Omental fat pad (tissue), 4 donors: ENCODE measurements around the gene RHBDF2. TPM values are rescaled to one million over a fixed set of nuclear protein-coding genes. Genes with fewer than 3 reads are reported as not detected.
"Not testable (repeated sequence)": the region's sequence is repeated elsewhere in the genome, so short reads cannot be mapped to it uniquely, and the experiment has no call there.

Experiments
- ATAC-seq: fragments of 150-250 bp; one replicate; pipeline ENCODE4 v1.9.1; 2016; ENCODE audit warnings: mild to moderate bottlenecking, moderate library complexity; ENCODE audit not compliant: low FRiP score
- DNase-seq: peaks from one replicate; pipeline ENCODE4 v3.0.0-alpha.2; 2019; ENCODE audit warnings: low spot score
- total RNA-seq, 4 donors: library from RNA; depleted of rRNA; stranded (reverse); fragments of >200 nt; gene quantifications; one replicate each; pipeline ENCODE4 v1.1.0, GENCODE V29; 2016
- TF ChIP-seq, protein P1 (sequence below), 3 donors: fragments of 450-650 bp; IDR thresholded peaks; one replicate each; pipeline ENCODE4 v1.5.1; 2016 to 2017; ENCODE audit warnings: antibody characterized with exemption in 3 of 3, mild to moderate bottlenecking in 3 of 3, moderate library complexity in 2 of 3

Gene RHBDF2
- total RNA-seq, 4 donors from 2014 or later: 29.9 to 77.9 (median 56.7) TPM

GRCh38 chr17:76537578-76538280 lies 36.5 kb upstream of the RHBDF2 start, which contains the start of gene CYGB:
CYGB (minus strand) TSS chr17:76537709; CDS start chr17:76537542, 167 bp downstream.
- DNase-seq (no peak), ATAC-seq (no peak)

DNA sequence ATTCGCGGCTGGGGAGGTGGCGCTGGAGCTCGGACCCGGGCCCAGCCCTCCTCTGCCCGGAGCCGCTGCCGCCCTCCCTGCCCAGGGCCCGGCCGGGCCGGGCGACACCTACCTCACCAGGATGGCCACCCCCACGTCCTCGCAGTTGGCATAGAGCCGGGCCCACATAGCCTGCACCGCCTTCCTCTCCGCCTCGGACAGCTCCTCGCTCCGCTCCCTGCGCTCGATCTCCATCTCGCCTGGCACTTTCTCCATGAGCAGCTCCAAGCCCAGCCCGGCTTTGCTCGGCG lies 36.0 kb upstream of the RHBDF2 start:
- ATAC-seq (no peak), DNase-seq (no peak)
- TF ChIP-seq, protein P1, sequence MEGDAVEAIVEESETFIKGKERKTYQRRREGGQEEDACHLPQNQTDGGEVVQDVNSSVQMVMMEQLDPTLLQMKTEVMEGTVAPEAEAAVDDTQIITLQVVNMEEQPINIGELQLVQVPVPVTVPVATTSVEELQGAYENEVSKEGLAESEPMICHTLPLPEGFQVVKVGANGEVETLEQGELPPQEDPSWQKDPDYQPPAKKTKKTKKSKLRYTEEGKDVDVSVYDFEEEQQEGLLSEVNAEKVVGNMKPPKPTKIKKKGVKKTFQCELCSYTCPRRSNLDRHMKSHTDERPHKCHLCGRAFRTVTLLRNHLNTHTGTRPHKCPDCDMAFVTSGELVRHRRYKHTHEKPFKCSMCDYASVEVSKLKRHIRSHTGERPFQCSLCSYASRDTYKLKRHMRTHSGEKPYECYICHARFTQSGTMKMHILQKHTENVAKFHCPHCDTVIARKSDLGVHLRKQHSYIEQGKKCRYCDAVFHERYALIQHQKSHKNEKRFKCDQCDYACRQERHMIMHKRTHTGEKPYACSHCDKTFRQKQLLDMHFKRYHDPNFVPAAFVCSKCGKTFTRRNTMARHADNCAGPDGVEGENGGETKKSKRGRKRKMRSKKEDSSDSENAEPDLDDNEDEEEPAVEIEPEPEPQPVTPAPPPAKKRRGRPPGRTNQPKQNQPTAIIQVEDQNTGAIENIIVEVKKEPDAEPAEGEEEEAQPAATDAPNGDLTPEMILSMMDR (IDR thresholded peaks at IDR 0.05): no peak

More at GRCh38 chr17:76537578-76538280, 36.5 kb upstream of the RHBDF2 start, which contains the start of gene CYGB:
- TF ChIP-seq, protein P1 (IDR thresholded peaks at IDR 0.05): no peak

GRCh38 chr17:76536511-76537287 lies 35.5 kb upstream of the RHBDF2 start:
- ATAC-seq: no peak
- DNase-seq: no peak
- TF ChIP-seq, protein P1 (IDR thresholded peaks at IDR 0.05): no peak

GRCh38 chr17:76535788-76536510 lies 34.7 kb upstream of the RHBDF2 start:
- TF ChIP-seq, protein P1 (IDR thresholded peaks at IDR 0.05): no peak
- DNase-seq (no peak), ATAC-seq (no peak)

GRCh38 chr17:76534831-76535732 lies 33.9 kb upstream of the RHBDF2 start:
- TF ChIP-seq, protein P1 (IDR thresholded peaks at IDR 0.05): no peak
- DNase-seq (no peak), ATAC-seq (peak; percentile 2)

DNA sequence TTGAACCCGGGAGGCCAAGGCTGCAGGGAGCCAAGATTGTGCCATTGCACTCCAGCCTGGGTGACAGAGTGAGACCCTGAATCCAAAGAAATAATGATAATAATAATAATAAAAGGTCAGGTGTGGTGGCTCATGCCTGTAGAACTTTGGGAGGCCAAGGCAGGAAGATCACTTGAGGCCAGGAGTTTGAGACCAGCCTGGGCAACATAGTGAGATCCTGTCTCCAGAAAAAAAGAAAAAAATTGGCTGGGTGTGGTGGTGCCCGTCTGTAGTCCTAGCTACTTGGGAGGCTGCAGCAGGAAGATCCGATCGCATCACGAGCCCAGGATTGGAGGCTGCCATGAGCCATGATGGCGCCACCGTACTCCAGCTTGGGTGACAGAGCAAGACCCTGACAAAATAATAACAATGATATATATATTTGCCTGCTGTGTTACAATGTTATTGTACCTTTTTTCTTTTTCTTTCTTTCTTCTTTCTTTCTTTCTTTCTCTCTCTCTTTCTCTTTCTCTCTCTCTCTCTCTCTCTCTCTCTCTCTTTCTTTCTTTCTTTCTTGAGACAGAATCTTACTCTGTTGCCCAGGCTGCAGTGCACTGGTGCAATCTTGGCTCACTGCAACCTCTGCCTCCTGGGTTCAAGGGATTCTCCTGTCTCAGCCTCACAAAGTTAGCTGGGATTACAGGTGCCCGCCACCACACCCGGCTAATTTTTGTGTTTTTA lies 32.6 kb upstream of the RHBDF2 start:
- not testable (repeated sequence) for DNase-seq, ATAC-seq
